ENCODE measurements around the gene BMAL1.

Gene BMAL1

GRCh38 chr11:13346470-13346869 is 68.9 kb downstream of the BMAL1 start:
- no peak for DNase-seq

DNA sequence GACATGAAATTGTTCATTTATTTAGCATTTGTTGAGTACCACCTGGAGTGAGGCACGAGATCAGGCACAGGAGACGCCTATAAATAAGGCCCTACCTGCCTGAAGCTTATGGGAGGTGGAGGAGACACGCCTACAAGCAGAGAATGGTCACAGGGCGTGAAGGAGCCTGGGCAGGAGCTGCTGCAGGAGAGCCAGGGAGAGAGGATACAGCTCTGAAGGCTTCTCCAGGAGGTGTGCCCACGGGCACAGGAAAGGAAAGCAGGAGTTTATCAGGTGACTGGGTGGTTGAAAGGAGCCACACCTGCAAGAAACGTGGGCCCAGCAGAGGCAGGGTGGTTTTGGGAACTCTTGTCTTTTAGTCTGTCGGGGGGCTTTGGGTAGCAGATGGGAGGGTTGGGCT is 70.3 kb downstream of the BMAL1 start:
- DNase-seq: no peak

DNA sequence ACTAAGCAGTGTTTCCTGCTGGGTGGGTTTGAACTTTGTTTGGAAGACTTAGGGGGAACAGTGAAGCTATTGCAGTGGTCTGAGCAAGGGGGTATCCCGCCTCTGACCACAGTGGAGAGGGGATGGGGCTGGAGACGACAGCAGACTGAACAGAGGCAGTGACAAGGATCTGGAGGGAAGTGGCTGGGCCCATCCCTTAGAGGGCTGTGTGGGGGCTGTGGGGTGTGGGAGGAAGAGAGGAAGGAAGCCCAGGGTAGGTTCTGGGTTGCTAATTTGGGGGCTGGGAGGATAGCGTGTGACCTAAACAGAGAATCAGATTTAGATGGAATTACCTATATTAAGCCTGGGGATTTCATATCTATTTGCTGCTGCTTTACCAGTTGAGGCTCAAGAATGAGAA is 70.7 kb downstream of the BMAL1 start:
- DNase-seq: no peak

GRCh38 chr11:13349046-13349445 is 71.5 kb downstream of the BMAL1 start:
- no peak for DNase-seq

DNA sequence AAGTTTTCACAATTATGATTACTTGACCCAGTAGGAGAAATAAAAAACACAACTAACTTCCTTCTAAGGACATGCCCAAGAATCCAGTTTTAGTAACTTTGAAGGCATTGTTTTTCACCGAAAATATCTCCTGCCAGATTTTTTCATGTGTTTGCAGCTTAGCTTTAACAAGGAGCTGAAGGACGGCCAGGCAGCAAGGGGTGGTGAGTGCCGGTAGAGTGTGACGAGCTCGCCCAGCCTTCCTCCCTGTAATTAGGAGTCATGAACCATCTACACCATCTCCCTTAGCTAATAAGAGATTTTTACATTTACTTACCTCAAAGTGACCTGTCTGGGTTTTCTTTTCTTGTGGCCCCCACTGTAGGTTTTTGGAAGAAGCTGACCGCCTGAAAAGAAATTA is 72.0 kb downstream of the BMAL1 start:
- DNase-seq: no peak

- no peak for DNase-seq
Measured at GRCh38 chr11:13352711-13353110, 75.1 kb downstream of the BMAL1 start.

- DNase-seq: no peak
Measured at GRCh38 chr11:13354335-13354734, 76.7 kb downstream of the BMAL1 start.

- no peak for DNase-seq
Measured at GRCh38 chr11:13355191-13355590, 77.6 kb downstream of the BMAL1 start.

DNA sequence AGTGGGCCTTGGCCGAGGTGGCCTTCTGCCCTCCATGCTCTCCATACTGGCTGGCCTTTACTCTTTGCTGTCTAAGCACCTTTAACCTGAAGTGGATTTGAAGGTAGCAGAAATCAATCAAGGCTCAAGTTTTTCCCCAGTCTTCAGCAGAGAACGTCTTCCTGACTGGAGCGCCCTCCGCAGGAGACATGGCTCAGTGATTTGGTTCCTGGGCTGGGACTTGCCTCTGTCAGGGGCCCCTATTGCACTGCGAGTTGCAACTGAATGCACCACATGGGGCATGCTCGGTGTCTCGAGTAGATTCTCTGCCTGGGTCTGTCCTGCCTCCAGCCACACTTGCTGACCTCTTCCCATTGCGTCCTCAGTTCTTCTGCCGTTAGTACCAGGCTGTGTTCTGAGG is 79.6 kb downstream of the BMAL1 start:
- DNase-seq: no peak

DNA sequence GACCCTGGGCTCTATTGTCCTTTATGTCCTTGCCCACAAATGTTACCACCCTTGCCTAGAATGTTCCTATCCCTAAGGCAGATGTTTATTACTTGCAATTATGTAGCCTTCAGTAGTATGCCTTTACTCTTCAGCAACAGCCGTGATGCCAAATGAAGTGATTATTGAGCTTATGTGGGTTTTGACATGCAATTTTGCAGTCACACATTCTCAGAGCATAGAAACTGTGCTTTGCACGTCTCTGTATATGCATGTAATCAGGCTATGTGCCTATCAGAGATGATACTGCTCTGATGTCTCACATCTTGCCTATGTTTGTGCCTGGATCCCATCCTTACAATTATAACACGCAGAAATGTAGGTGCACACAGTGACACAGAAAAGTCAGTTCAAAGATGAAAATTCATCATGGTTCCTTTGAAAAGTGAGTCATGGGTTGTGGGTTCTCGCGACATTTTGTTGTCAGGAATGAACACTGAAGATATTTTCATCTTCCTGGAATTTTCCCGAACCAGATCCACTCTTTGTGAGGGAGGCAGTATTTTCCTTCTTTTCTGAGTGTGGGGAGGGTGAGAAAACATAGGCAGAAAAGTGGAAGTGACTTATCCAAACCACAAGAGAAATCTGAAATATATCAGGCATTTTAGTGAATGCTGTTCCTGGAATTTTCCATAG is 81.1 kb downstream of the BMAL1 start:
- DNase-seq: no peak

DNA sequence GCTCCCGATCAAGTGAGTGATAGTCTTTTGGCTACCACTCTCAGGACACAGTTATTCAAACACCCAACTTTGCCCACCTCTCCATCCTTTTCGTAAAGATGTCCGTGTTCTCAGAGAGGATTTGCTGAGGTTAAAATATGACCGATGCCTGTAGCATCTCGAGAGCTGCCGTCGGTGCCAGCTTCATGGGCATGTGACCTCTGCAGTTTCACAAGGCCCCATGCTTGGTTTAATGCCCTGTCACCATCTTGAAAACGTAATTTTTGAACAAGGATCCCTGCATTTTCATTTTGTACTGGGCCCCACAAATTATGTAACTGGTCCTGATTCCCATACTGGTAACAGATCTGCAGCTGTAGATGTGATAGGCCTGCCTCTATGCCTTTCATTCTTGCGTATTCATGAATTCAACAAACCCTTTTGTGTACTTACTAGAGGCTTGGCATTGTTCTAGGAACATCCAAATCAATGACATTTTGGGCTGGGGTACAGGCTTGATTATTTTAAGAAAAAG is 85.1 kb downstream of the BMAL1 start:
- no peak for DNase-seq

DNA sequence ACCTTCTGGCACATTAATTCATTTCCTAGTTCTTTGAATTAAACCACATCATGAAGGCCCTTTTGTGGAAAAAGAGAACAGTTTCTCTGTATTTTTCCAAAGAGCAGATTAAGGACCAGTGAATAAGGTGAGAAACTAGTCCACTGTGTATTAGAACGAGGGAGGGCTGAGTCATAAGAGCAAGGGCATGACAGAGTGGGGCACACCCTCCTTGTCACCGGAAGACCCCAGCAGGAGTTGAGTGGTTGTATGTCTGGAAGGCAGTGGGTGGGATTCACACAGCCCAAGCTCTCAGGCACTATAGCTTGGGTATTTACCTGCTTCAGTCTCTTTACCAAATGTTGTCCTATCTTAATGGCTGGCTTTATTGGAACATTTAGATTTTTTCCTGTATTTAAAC is 86.8 kb downstream of the BMAL1 start:
- no peak for DNase-seq

- no peak for DNase-seq
Measured at GRCh38 chr11:13366266-13367026, 88.9 kb downstream of the BMAL1 start.

DNA sequence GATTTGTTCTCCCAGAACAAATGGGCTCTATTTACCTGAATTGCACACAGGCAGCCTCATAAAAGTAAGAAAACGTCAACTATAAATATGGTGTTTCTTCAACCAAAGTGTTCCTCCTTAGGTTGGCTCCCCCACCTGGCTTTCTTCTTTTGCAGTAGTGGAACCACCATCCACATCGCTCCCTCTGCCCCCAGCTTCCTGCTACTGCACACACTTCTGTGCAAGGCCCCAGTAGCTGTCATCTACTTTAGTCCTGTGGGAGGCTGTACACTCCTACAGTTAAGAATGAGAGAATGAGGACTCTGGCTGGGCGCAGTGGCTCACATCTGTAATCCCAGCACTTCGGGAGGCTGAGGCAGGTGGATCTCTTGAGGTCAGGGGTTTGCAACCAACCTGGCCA is 89.5 kb downstream of the BMAL1 start:
- no peak for DNase-seq

- DNase-seq: no peak
Measured at GRCh38 chr11:13368041-13368446, 90.5 kb downstream of the BMAL1 start.

GRCh38 chr11:13373216-13373615 is 95.6 kb downstream of the BMAL1 start:
- no peak for DNase-seq

DNA sequence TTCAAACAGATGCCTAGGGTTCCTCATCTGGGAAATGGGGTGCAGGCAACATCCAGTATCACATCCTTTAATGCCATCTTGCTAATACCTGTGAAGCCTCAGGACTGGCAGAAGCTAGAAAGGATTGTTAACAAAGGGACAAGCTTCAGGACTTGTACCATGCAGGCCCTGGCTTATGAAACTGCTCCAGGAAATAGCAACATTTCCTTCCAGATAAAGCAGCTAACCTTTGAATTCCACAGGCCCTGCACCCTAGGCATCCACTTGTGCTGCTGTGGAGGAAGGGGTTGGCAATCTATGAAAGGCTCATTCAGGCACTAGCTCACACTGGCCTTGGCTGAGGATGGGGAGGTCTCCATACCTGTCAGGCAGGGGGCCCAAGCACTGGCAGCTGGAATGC is 98.2 kb downstream of the BMAL1 start:
- no peak for DNase-seq

DNA sequence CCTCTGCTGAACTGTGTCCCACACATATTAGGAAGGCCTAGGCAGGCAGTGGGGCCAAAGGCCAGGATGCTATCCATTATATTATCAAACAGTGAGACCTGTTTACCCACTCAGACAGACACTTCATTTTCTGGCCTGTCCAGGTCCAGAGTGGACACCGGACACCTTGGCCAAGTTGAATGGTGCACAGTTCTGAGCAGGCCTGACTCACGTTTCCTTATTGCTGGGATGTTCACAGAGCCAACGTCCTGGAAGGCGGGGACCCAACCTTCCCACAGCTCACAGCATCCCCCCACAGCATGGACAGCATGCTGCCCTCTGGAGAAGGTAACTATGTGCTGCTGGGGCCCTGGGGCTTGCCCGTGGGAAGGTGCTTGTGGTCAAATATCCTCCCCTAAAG is 98.8 kb downstream of the BMAL1 start:
- no peak for DNase-seq

DNA sequence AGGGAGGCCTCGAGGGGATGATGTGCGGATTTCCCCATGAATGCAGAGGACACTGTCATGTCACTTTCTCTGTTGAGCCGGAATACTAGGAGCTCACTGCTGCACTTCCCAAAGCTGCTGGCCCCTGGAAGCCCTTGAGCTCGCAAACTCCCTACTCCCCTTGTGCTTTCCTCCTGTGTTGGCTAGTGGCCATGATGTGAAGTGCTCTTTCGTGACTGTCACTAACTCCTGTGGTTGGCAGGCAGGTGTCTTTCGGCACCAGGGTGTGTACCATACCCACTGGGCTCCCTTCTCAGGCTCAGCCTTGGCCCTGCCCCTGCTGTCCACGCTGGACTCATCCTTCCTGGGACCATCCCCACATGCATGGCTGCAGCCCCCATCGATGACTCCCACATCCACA is 99.2 kb downstream of the BMAL1 start:
- DNase-seq: no peak

- DNase-seq: no peak
Measured at GRCh38 chr11:13378316-13378715, 100.7 kb downstream of the BMAL1 start.

GRCh38 chr11:13380731-13381130 is 103.1 kb downstream of the BMAL1 start:
- no peak for DNase-seq

GRCh38 chr11:13382751-13383150 is 105.2 kb downstream of the BMAL1 start:
- DNase-seq: no peak

DNA sequence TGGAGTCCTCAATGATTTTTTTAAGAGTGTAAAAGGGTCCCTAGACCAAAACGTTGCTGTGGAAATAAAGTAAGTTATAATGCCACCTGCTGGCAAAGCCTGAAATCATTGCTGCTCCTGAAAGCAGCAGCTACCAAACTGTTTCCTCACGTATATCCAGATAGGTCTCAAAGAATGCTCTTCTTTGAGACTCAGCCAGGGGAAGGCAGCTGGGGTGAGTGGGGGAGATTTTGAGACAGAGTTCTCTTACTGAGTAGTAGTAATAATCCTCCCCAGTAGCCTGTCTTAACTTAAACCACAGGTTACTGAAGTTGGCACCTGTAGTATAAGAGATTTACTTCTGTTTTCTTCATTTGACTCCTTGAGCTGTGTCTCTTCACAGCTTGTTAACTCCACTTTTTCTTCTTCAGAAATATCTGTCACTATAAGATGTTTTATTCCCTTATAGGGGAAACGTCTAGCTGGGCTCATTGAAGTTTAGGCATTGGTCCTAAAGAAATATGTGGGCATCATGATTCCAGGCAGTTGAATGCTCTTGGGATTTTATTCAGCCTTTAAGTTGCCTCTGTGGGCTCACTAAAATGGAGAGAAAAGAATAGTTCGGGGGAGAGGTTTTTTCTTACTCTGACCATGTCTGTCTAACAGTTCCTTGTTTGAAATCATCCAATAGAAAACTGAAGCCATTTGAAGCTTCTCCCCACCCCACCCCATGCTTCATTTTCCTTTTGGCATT is 107.5 kb downstream of the BMAL1 start:
- DNase-seq: peak; percentile 8

- no peak for DNase-seq
Measured at GRCh38 chr11:13386567-13386966, 109.0 kb downstream of the BMAL1 start.

Measured in activated gamma-delta T cell treated with Interleukin-2 at 50 U/mL for 16 hours (primary cell).